Pancreas (tissue), 10 donors: ENCODE data around the gene KRTAP10-7. TPM values are rescaled to one million over a fixed set of nuclear protein-coding genes. Genes with fewer than 3 reads are reported as not detected.
"Not testable (repeated sequence)": the region's sequence is repeated elsewhere in the genome, so short reads cannot be mapped to it uniquely, and the experiment has no call there.

ENCODE experiments used
- ATAC-seq, 4 donors: fragments of 200-7000 bp; cut with Tn5 transposase; one replicate each; pipeline versions ENCODE4 v1.8.0 to v1.9.1; 2020; ENCODE audit warnings: mild to moderate bottlenecking in 4 of 4, moderate library complexity in 4 of 4
- DNase-seq, 6 donors: peaks; one replicate each; pipeline ENCODE4 v3.0.0-alpha.2; 2020
- FAIRE-seq: peaks from 2 replicates; lab custom pipeline; 2012; peaks lifted over from hg19 to GRCh38; lab: Jason Lieb, UNC
- H3K27ac ChIP-seq, 4 donors: fragments of 200-600 bp; sonication (generic); 1 replicate in 3 of 4; 2 replicates in 1 of 4; pipeline versions ENCODE4 v1.5.0 to v1.8.0; 2020
- H3K27me3 ChIP-seq, 4 donors: fragments of 200-600 bp; one replicate each; pipeline ENCODE4 v1.8.0; 2021
- H3K36me3 ChIP-seq, 3 donors: fragments of 200-600 bp; sonication (generic) in 1 of 3; one replicate each; pipeline versions ENCODE4 v1.5.0 to v1.8.0; 2020 to 2021
- H3K4me1 ChIP-seq, 3 donors: fragments of 200-600 bp; one replicate each; pipeline ENCODE4 v1.8.0; 2021
- H3K4me3 ChIP-seq, 4 donors: fragments of 200-600 bp; sonication (generic) in 2 of 4; one replicate each; pipeline versions ENCODE4 v1.5.0 to v1.8.0; 2020 to 2021
- H3K9me3 ChIP-seq, 4 donors: fragments of 200-600 bp; one replicate each; pipeline ENCODE4 v1.8.0; 2021
- CTCF ChIP-seq, 4 donors: fragments of 200-600 bp; sonication (generic) in 3 of 4; IDR thresholded peaks; one replicate each; pipeline versions ENCODE4 v1.5.0 to v1.8.0; 2021; ENCODE audit warnings: antibody characterized with exemption in 4 of 4
- WGBS, 2 donors: extraction: QIAGEN DNeasy Blood & Tissue Kit; methylation state at CpG; one replicate each; pipeline ENCODE4 v1.1.7; 2013; 5-methylcytosine and 5-hydroxymethylcytosine counted together
- intact Hi-C, 3 donors: fragments of 100-400 bp; cut with DNase I; formaldehyde crosslinking; loops; one replicate each; pipeline versions ENCODE4 v1.11.1 to v1.14.2; 2022
- polyA plus RNA-seq, 2 donors: library from polyadenylated mRNA; stranded (reverse); fragments of 200-250 nt; gene quantifications; one replicate each; pipeline ENCODE4 v1.2.3, GENCODE V29; 2013
- total RNA-seq, 6 donors: library from RNA; stranded (reverse); fragmentation: NEBNext Ultra II Directional in 4 of 6; extraction: Animal tissue kit (Norgen Biotek cat#: 25700) in 4 of 6; gene quantifications; one replicate each; pipeline versions ENCODE4 v1.2.1 to v1.2.4, GENCODE V29; 2021 to 2023
- donor health status: healthy with polysubstance abuse.
- donor health status: DM: no; HTN: no; CAD: no; lungs with moderate emphysema.
- donor health status: DM: no; HTN: no; CAD: no.
- donor health status: control.
- donor health status: control.
- donor health status: Bipolar disorder and iron deficiency.
- donor health status: DM: yes; HTN: yes; CAD: no.
- donor health status: DM: no; HTN: no; CAD: no.
- donor health status: DM: no; HTN: no; CAD: no.
- donor health status: DM: yes; HTN: yes; CAD: no.

The KRTAP10-7 gene
- not detected for total RNA-seq
- not detected for polyA plus RNA-seq

GRCh38 chr21:44600118-44600978 lies at the start of gene KRTAP10-7:
KRTAP10-7 (plus strand) TSS chr21:44600597; CDS start chr21:44600622, 25 bp downstream.
- H3K9me3 ChIP-seq, intact Hi-C loops, H3K4me1 ChIP-seq, H3K27me3 ChIP-seq, H3K4me3 ChIP-seq, FAIRE-seq, H3K27ac ChIP-seq, ATAC-seq, H3K36me3 ChIP-seq, DNase-seq: not testable (repeated sequence)
- WGBS, 2 donors: 45 to 55% methylated on average over 19 to 23 of the region's 23 CpGs

GRCh38 chr21:44550807-44551206 lies 49.6 kb upstream of the KRTAP10-7 start:
- FAIRE-seq (no peak), ATAC-seq (no peak), DNase-seq (no peak)
- Histone ChIP-seq H3K4me1 (no peaks in the 10 kb centered on the region), H3K9me3 (no peaks in the 10 kb centered on the region), H3K36me3 (no peaks in the 10 kb centered on the region), H3K27ac (no peak overlapping the region), H3K4me3 (no peak overlapping the region), H3K27me3 (peaks cover 0 to 7% (median 0%) of the 10 kb centered on the region in 4 donors)
- 41 to 63% methylated on average over 10 of the region's 10 CpGs for whole genome bisulfite sequencing, 2 donors
- intact Hi-C loops: no loop called here
- TF ChIP-seq CTCF (IDR thresholded peaks at IDR 0.05): no peak

- Histone ChIP-seq H3K4me1 (no peaks in the 10 kb centered on the region), H3K36me3 (no peaks in the 10 kb centered on the region), H3K27ac (no peak within 1 kb of the TSS), H3K9me3 (no peaks in the 10 kb centered on the region), H3K27me3 (peaks cover 0 to 12% (median 0%) of the 10 kb centered on the region in 4 donors), H3K4me3 (no peak within 1 kb of the TSS)
- FAIRE-seq (no peak), DNase-seq (no peak), ATAC-seq (no peak)
- intact Hi-C loops: no loop called here
- no peak for TF ChIP-seq CTCF (IDR thresholded peaks at IDR 0.05)
- WGBS, 2 donors: 37 to 40% methylated on average over 14 to 17 of the region's 17 CpGs
Measured at GRCh38 chr21:44551340-44551961, 48.9 kb upstream of the KRTAP10-7 start, which contains the start of gene KRTAP10-2. KRTAP10-2 (minus strand) TSS chr21:44551505; CDS start chr21:44551458, 47 bp downstream.

- ATAC-seq (no peak), DNase-seq (no peak), FAIRE-seq (no peak)
- no peak for TF ChIP-seq CTCF (IDR thresholded peaks at IDR 0.05)
- intact Hi-C loops: no loop called here
- WGBS, 2 donors: 80 to 86% methylated on average over 6 of the region's 6 CpGs
- H3K4me3 ChIP-seq: no peak overlapping the region
- H3K9me3 ChIP-seq: no peaks in the 10 kb centered on the region
- H3K4me1 ChIP-seq: no peaks in the 10 kb centered on the region
- peaks cover 0 to 15% (median 0%) of the 10 kb centered on the region in 4 donors for H3K27me3 ChIP-seq
- no peak overlapping the region for H3K27ac ChIP-seq
- H3K36me3 ChIP-seq: no peaks in the 10 kb centered on the region
Measured at GRCh38 chr21:44552136-44552535, 48.3 kb upstream of the KRTAP10-7 start.

- intact Hi-C loops: no loop called here
- ATAC-seq (no peak), DNase-seq (no peak), FAIRE-seq (no peak)
- no peaks in the 10 kb centered on the region for H3K4me1 ChIP-seq
- TF ChIP-seq CTCF (IDR thresholded peaks at IDR 0.05): no peak
- peaks cover 0 to 15% (median 0%) of the 10 kb centered on the region in 4 donors for H3K27me3 ChIP-seq
- H3K9me3 ChIP-seq: no peaks in the 10 kb centered on the region
- H3K4me3 ChIP-seq: no peak overlapping the region
- H3K27ac ChIP-seq: no peak overlapping the region
- no peaks in the 10 kb centered on the region for H3K36me3 ChIP-seq
- 58 to 64% methylated on average over 13 of the region's 13 CpGs for WGBS, 2 donors
Measured at GRCh38 chr21:44552681-44553080, 47.7 kb upstream of the KRTAP10-7 start.
